Sigmoid colon (tissue), 4 donors: ENCODE data around the gene CEP85L.

Experiments used
- EP300 ChIP-seq, 4 donors: sonication (generic); formaldehyde crosslinking; IDR thresholded peaks; one replicate each; pipeline ENCODE4 v1.6.1; 2017; ENCODE audit warnings: antibody characterized with exemption in 4 of 4
- POLR2A ChIP-seq, 2 donors: fragments of 450-650 bp; IDR thresholded peaks; one replicate each; pipeline ENCODE4 v1.6.1; 2016; ENCODE audit warnings: antibody characterized with exemption in 2 of 2, mild to moderate bottlenecking in 2 of 2, moderate library complexity in 2 of 2
- POLR2AphosphoS5 ChIP-seq, 4 donors: sonication (generic); formaldehyde crosslinking; IDR thresholded peaks; one replicate each; pipeline ENCODE4 v1.6.1; 2017; ENCODE audit warnings: antibody characterized with exemption in 4 of 4
- TF ChIP-seq, protein P1 (sequence below), 4 experiments: fragments of 450-650 bp in 3 of 4; fragments of 200-600 bp in 1 of 4; IDR thresholded peaks; one replicate each; pipeline ENCODE4 v1.5.1; 2016 to 2019; ENCODE audit warnings: antibody characterized with exemption in 4 of 4, mild to moderate bottlenecking in 3 of 4, moderate library complexity in 2 of 4

DNA sequence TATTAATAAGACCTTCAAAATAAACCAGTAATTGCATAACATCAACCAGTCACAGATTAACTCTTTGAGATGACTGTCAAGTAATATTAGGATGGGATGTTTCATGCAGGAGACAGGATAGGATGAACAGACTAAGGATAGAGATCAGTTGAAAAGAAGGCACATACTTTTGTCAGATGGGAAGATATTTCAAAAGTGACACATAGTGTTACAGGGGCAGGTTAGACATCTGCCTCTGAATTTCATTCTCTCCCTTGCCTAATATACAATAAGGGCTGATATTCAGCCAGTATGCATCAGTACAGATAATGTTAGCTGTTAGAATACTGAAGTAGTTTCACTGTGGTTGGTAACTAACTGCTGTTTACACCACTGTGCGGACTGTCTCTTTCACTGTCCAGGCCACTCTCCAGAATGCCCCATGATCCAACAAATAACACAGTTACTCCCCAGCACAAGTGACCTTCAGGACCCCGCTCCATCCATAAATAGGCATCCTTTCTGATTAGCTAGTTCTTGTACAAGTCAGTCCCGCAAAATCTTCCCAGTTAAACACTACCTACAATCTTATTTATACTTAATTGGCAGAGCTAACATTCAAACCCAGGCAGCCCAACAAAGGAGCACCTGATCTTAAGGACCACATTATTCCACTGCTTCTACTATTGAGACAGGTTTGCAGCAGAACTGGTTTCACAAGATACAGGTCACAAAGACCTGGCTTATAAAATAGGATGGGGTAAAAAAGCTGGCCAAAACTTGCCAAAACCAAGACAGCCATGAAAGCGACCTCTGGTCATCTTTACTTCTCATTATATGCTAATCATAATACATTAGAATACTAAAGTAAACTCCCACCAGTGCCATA lies 125.2 kb downstream of the CEP85L start:
- TF ChIP-seq, protein P1, sequence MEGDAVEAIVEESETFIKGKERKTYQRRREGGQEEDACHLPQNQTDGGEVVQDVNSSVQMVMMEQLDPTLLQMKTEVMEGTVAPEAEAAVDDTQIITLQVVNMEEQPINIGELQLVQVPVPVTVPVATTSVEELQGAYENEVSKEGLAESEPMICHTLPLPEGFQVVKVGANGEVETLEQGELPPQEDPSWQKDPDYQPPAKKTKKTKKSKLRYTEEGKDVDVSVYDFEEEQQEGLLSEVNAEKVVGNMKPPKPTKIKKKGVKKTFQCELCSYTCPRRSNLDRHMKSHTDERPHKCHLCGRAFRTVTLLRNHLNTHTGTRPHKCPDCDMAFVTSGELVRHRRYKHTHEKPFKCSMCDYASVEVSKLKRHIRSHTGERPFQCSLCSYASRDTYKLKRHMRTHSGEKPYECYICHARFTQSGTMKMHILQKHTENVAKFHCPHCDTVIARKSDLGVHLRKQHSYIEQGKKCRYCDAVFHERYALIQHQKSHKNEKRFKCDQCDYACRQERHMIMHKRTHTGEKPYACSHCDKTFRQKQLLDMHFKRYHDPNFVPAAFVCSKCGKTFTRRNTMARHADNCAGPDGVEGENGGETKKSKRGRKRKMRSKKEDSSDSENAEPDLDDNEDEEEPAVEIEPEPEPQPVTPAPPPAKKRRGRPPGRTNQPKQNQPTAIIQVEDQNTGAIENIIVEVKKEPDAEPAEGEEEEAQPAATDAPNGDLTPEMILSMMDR (IDR thresholded peaks at IDR 0.05), result no peak
- no peak for TF ChIP-seq POLR2AphosphoS5 (IDR thresholded peaks at IDR 0.05)
- TF ChIP-seq EP300 (IDR thresholded peaks at IDR 0.05), result no peak
- no peak for TF ChIP-seq POLR2A (IDR thresholded peaks at IDR 0.05)
